ENCODE results near the gene ECHS1. TPM values are rescaled to one million over a fixed set of nuclear protein-coding genes. Genes with fewer than 3 reads are reported as not detected.
A peak's percentile ranks its signal among the peaks of the same experiment; 100 is the strongest.

Gene ECHS1
- total and polyA plus RNA-seq, 10 of the 15 experiments (the other 5 are each of a cell fraction or from before 2014, with no cell fraction given), result 32.7 to 164 (median 62.4) TPM

GRCh38 chr10:133370030-133370786 is 2.9 kb downstream of the ECHS1 start:
- intact Hi-C loops (cut with micrococcal nuclease; ENCODE audit: unreplicated experiment) (no loop called here), in situ Hi-C loops (cut with MboI) (no loop called here)
- no peak overlapping the region for H3K9ac ChIP-seq (ENCODE audit: control insufficient read depth, insufficient read depth, low read length)
- ATAC-seq (no peak), DNase-seq (ENCODE audit: low read depth, low spot score) (no peak), FAIRE-seq (no peak)
- ChIA-PET SMC1A (ENCODE audit: uncharacterized antibody, unreplicated experiment) (no interaction called here), POLR2A (interaction anchor here (1.0 kb wide), 1 partner anchor 11 kb away, joined by 4 read pairs; no protein-coding TSS in a partner anchor), RAD21 (ENCODE audit: unreplicated experiment) (interaction anchor here (0.8 kb wide), 1 partner anchor 41 kb away, joined by 4 read pairs; no protein-coding TSS in a partner anchor), CTCF (interaction anchor here (1.1 to 1.3 kb wide), 2 partner anchors 8 to 55 kb away, joined by 3 read pairs; no protein-coding TSS in a partner anchor)
- no peaks in the 10 kb centered on the region for H4K20me1 ChIP-seq (ENCODE audit: control insufficient read depth, insufficient read depth)
- H3K4me3 ChIP-seq, result no peak overlapping the region
- no peak overlapping the region for H3K4me2 ChIP-seq (ENCODE audit: control insufficient read depth, insufficient read depth)
- peaks cover 5% of the 10 kb centered on the region for H3K79me2 ChIP-seq (ENCODE audit: control insufficient read depth, insufficient read depth, low read length)
- H3K4me1 ChIP-seq (ENCODE audit: control insufficient read depth, insufficient read depth, low read length), result peaks cover 8% of the 10 kb centered on the region; the same call in 1 of the 2 replicates
- no peak overlapping the region for H2AFZ ChIP-seq (ENCODE audit: control insufficient read depth, low read depth, low read length)
- BruUV-seq (replicated peaks), result TSS peak; percentile 47
- H3K9me3 ChIP-seq (replicated peaks; ENCODE audit: control insufficient read depth, insufficient read depth, low read length), result no peaks in the 10 kb centered on the region
- 86% methylated on average over 24 of the region's 24 CpGs for WGBS (ENCODE audit: insufficient coverage, insufficient replicate concordance, low lambda C conversion rate, missing lambda C conversion rate)
- H3K27ac ChIP-seq (ENCODE audit: control insufficient read depth, insufficient read depth), result no peak overlapping the region
- H3K27me3 ChIP-seq (replicated peaks in 1 of 2; ENCODE audit: control insufficient read depth in 2 of 2, insufficient read depth in 2 of 2, low read length in 1 of 2), result no peaks in the 10 kb centered on the region
- peaks cover 0 to 13% of the 10 kb centered on the region in 2 experiments; a peak in 3 of 4 replicates for H3K36me3 ChIP-seq (ENCODE audit: control insufficient read depth in 2 of 2, insufficient read depth in 2 of 2, low read length in 1 of 2)
- TF ChIP-seq SREBF1 (IDR thresholded peaks at IDR 0.05; ENCODE audit: low read length) (no peak), ATF7 (IDR thresholded peaks at IDR 0.05; ENCODE audit: low read depth) (no peak), HDAC2 (IDR thresholded peaks at IDR 0.05) (no peak), ZBTB4 (CRISPR knock-in tag; IDR thresholded peaks at IDR 0.05) (no peak), DPF2 (IDR thresholded peaks at IDR 0.05) (no peak), USF1 (IDR thresholded peaks at IDR 0.05; ENCODE audit: borderline replicate concordance, extremely low read length, insufficient read depth, low read depth, low read length) (no peak), RB1 (IDR thresholded peaks at IDR 0.05; ENCODE audit: borderline replicate concordance) (no peak), EP300 (IDR thresholded peaks at IDR 0.05; ENCODE audit: borderline replicate concordance in 1 of 2, control insufficient read depth in 1 of 2, low read depth in 2 of 2, low read length in 2 of 2) (no peak), MEF2A (IDR thresholded peaks at IDR 0.05; ENCODE audit: insufficient read depth, low read depth, low read length) (no peak), IKZF1 (conservative IDR thresholded peaks at IDR 0.05) (no peak), KLF5 (IDR thresholded peaks at IDR 0.05; ENCODE audit: partially characterized antibody) (no peak), KDM1A (IDR thresholded peaks at IDR 0.05; ENCODE audit: borderline replicate concordance) (no peak), TBL1XR1 (IDR thresholded peaks at IDR 0.05; ENCODE audit: low read depth, low read length) (no peak), ZNF592 (IDR thresholded peaks at IDR 0.05) (no peak), SIX5 (IDR thresholded peaks at IDR 0.05; ENCODE audit: low read depth, low read length, severe bottlenecking) (no peak), MYB (IDR thresholded peaks at IDR 0.05; ENCODE audit: borderline replicate concordance, low read depth, low read length) (no peak)

All from GM12878 (cell line).